H1 (cell line): ENCODE results near the gene CHRDL2. TPM values are rescaled to one million over a fixed set of nuclear protein-coding genes. Genes with fewer than 3 reads are reported as not detected.

Experiments
- CTCF ChIA-PET: fragments of 300-600 bp; sonication (Branson Sonifier 250); formaldehyde crosslinking; loops from one replicate; lab custom pipeline; 2021; ENCODE audit not compliant: partially characterized antibody; lab: Charles Lee
- POLR2A ChIA-PET: fragments of 300-600 bp; sonication (Branson Sonifier 250); formaldehyde crosslinking; loops from one replicate; lab custom pipeline; 2021; ENCODE audit warnings: inconsistent platforms; ENCODE audit not compliant: partially characterized antibody; lab: Charles Lee
- DNase-seq, 2 experiments: peaks; one replicate each; pipeline versions ENCODE4 v3.0.0 to v3.0.0-alpha.2; 2010 to 2022; ENCODE audit warnings: low spot score in 2 of 2, low read depth in 1 of 2, mixed read lengths in 1 of 2
- FAIRE-seq: peaks from 2 replicates; lab custom pipeline; 2011; peaks lifted over from hg19 to GRCh38; lab: Jason Lieb, UNC
- H2AFZ ChIP-seq: 2 replicates; pipeline ENCODE4 v1.8.1; 2012; ENCODE audit warnings: low read length, inconsistent platforms
- H2AK5ac ChIP-seq: 2 replicates; pipeline ENCODE4 v1.6.1; 2013; ENCODE audit warnings: low read depth, low read length
- H2BK120ac ChIP-seq: replicated peaks from 2 replicates; pipeline ENCODE3; 2013; ENCODE audit warnings: low read depth, low read length, inconsistent platforms
- H2BK12ac ChIP-seq: 2 replicates; pipeline ENCODE4 v1.6.1; 2013; ENCODE audit warnings: low read depth, low read length
- H2BK15ac ChIP-seq: 2 replicates; pipeline ENCODE4 v1.6.1; 2013; ENCODE audit warnings: low read length
- H2BK20ac ChIP-seq: 2 replicates; pipeline ENCODE4 v1.6.1; 2013; ENCODE audit warnings: low read length
- H2BK5ac ChIP-seq: 2 replicates; pipeline ENCODE4 v1.6.1; 2013; ENCODE audit warnings: low read depth, low read length
- H3K14ac ChIP-seq: 2 replicates; pipeline ENCODE4 v1.6.1; 2013; ENCODE audit warnings: inconsistent platforms; ENCODE audit not compliant: insufficient read length
- H3K18ac ChIP-seq: 2 replicates; pipeline ENCODE4 v1.6.1; 2013; ENCODE audit warnings: low read length; ENCODE audit errors: extremely low read depth
- H3K23ac ChIP-seq: 2 replicates; pipeline ENCODE4 v1.6.1; 2013; ENCODE audit warnings: inconsistent platforms; ENCODE audit not compliant: insufficient read length
- H3K23me2 ChIP-seq: 2 replicates; pipeline ENCODE4 v1.6.1; 2013; ENCODE audit warnings: low read depth, low read length
- H3K27ac ChIP-seq: 2 replicates; pipeline ENCODE4 v1.6.1; 2011; ENCODE audit warnings: low read depth, low read length, inconsistent platforms
- H3K27me3 ChIP-seq, 4 experiments: replicated peaks in 1 of 4; 1 replicate in 1 of 4; 2 replicates in 3 of 4; pipeline versions ENCODE4 v1.6.1 to v1.8.1; 2011 to 2013; ENCODE audit warnings: low read length in 3 of 4, mild to moderate bottlenecking in 3 of 4, inconsistent platforms in 2 of 4, mixed read lengths in 2 of 4, moderate library complexity in 1 of 4; ENCODE audit not compliant: control insufficient read depth in 3 of 4, insufficient read depth in 3 of 4; ENCODE audit errors: extremely low read depth in 1 of 4
- H3K36me3 ChIP-seq, 4 experiments: 2 replicates each; pipeline versions ENCODE4 v1.6.1 to v1.8.1; 2011 to 2013; ENCODE audit warnings: mild to moderate bottlenecking in 4 of 4, low read length in 3 of 4, moderate library complexity in 2 of 4, control low read depth in 1 of 4, inconsistent platforms in 1 of 4; ENCODE audit not compliant: insufficient read depth in 4 of 4, control insufficient read depth in 2 of 4
- H3K4ac ChIP-seq: replicated peaks from 2 replicates; pipeline ENCODE3; 2013; ENCODE audit warnings: low read length, low read depth, mixed read lengths, inconsistent platforms; ENCODE audit not compliant: insufficient read length
- H3K4me1 ChIP-seq, 4 experiments: replicated peaks in 1 of 4; 1 replicate in 1 of 4; 2 replicates in 3 of 4; pipeline versions ENCODE4 v1.6.1 to v1.8.1; 2011 to 2013; ENCODE audit warnings: low read length in 3 of 4, inconsistent platforms in 2 of 4, mixed read lengths in 1 of 4; ENCODE audit not compliant: insufficient read depth in 4 of 4, control insufficient read depth in 3 of 4
- H3K4me2 ChIP-seq, 2 experiments: 2 replicates each; pipeline versions ENCODE4 v1.6.1 to v1.8.1; 2011 to 2013; ENCODE audit warnings: low read depth in 2 of 2, low read length in 2 of 2, control low read depth in 1 of 2, inconsistent platforms in 1 of 2, mild to moderate bottlenecking in 1 of 2; ENCODE audit not compliant: insufficient read depth in 1 of 2
- H3K4me3 ChIP-seq, 4 experiments: fragments of 200-600, 300-600 bp in 1 of 4; sonication (generic), shearing (Covaris generic), sonication (Bioruptor Twin) in 1 of 4; 2 replicates each; pipeline versions ENCODE4 v1.5.1 to v1.8.1; 2011 to 2016; ENCODE audit warnings: low read length in 4 of 4, low read depth in 3 of 4, control low read depth in 2 of 4, inconsistent platforms in 2 of 4, mild to moderate bottlenecking in 2 of 4, mixed read lengths in 1 of 4, moderate library complexity in 1 of 4; ENCODE audit not compliant: insufficient read depth in 2 of 4; ENCODE audit errors: extremely low read depth in 1 of 4
- H3K56ac ChIP-seq: replicated peaks from 2 replicates; pipeline ENCODE3; 2013; ENCODE audit warnings: low read depth, mild to moderate bottlenecking, mixed read lengths, low read length, inconsistent platforms; ENCODE audit not compliant: insufficient read length
- H3K79me1 ChIP-seq: 2 replicates; pipeline ENCODE4 v1.6.1; 2013; ENCODE audit warnings: low read depth, low read length, control low read depth
- H3K79me2 ChIP-seq, 2 experiments: 2 replicates each; pipeline versions ENCODE4 v1.6.1 to v1.8.1; 2012 to 2013; ENCODE audit warnings: low read length in 2 of 2, mild to moderate bottlenecking in 2 of 2, inconsistent platforms in 1 of 2; ENCODE audit not compliant: insufficient read depth in 2 of 2, control insufficient read depth in 1 of 2
- H3K9ac ChIP-seq, 4 experiments: replicated peaks in 1 of 4; 1 replicate in 1 of 4; 2 replicates in 3 of 4; pipeline versions ENCODE4 v1.6.1 to v1.8.1; 2011 to 2013; ENCODE audit warnings: low read depth in 3 of 4, low read length in 3 of 4, control low read depth in 2 of 4, mild to moderate bottlenecking in 2 of 4, moderate library complexity in 2 of 4, inconsistent platforms in 1 of 4; ENCODE audit errors: extremely low read depth in 1 of 4
- H3K9me3 ChIP-seq, 2 experiments: 2 replicates each; pipeline versions ENCODE4 v1.6.1 to v1.8.1; 2012 to 2013; ENCODE audit warnings: mild to moderate bottlenecking in 2 of 2, moderate library complexity in 2 of 2, control low read depth in 1 of 2, inconsistent platforms in 1 of 2, low read depth in 1 of 2, low read length in 1 of 2, mixed read lengths in 1 of 2; ENCODE audit not compliant: insufficient read depth in 2 of 2
- H4K20me1 ChIP-seq, 2 experiments: replicated peaks in 1 of 2; 2 replicates each; pipeline versions ENCODE3 to v1.8.1; 2011 to 2013; ENCODE audit warnings: inconsistent platforms in 2 of 2, low read length in 2 of 2, mild to moderate bottlenecking in 1 of 2; ENCODE audit not compliant: insufficient read depth in 2 of 2, control insufficient read depth in 1 of 2
- H4K5ac ChIP-seq: 2 replicates; pipeline ENCODE4 v1.6.1; 2013; ENCODE audit warnings: low read length, low read depth, mixed read lengths, inconsistent platforms; ENCODE audit not compliant: insufficient read length
- H4K8ac ChIP-seq: 2 replicates; pipeline ENCODE4 v1.8.0; 2013; ENCODE audit warnings: mild to moderate bottlenecking, moderate library complexity, low read length, inconsistent platforms; ENCODE audit not compliant: insufficient read depth; ENCODE audit errors: extremely low read depth
- H4K91ac ChIP-seq: replicated peaks from 2 replicates; pipeline ENCODE3; 2013; ENCODE audit warnings: low read length, mixed read lengths, inconsistent platforms; ENCODE audit not compliant: insufficient read length
- GTF2F1 ChIP-seq: IDR thresholded peaks from 2 replicates; pipeline ENCODE4 v1.6.1; 2012; ENCODE audit warnings: low read depth, low read length, improper control_type of control experiment, borderline replicate concordance
- HDAC6 ChIP-seq: IDR thresholded peaks from one replicate; pipeline ENCODE4 v1.7.1; 2012; ENCODE audit warnings: low read depth, mild to moderate bottlenecking, inconsistent platforms, low read length, moderate library complexity
- KDM4A ChIP-seq: IDR thresholded peaks from one replicate; pipeline ENCODE4 v1.7.1; 2012; ENCODE audit warnings: low read depth, mild to moderate bottlenecking, moderate library complexity, low read length, inconsistent platforms; ENCODE audit not compliant: severe bottlenecking
- RAD21 ChIP-seq, 2 experiments: IDR thresholded peaks in 1 of 2; conservative IDR thresholded peaks in 1 of 2; 2 replicates each; pipeline ENCODE4 v1.6.1; 2011; ENCODE audit warnings: low read depth in 2 of 2, low read length in 2 of 2, improper control_type of control experiment in 1 of 2, inconsistent platforms in 1 of 2, mild to moderate bottlenecking in 1 of 2, moderate library complexity in 1 of 2
- RNF2 ChIP-seq: fragments of 200-900, 300-1000 bp; sonication (generic); IDR thresholded peaks from 2 replicates; pipeline ENCODE4 v1.7.1; 2016; ENCODE audit warnings: borderline replicate concordance, low read depth, mild to moderate bottlenecking, antibody characterized with exemption, low read length; ENCODE audit not compliant: poor library complexity, severe bottlenecking; ENCODE audit errors: missing control alignments
- RXRA ChIP-seq: IDR thresholded peaks from 2 replicates; pipeline ENCODE4 v1.6.1; 2011; ENCODE audit warnings: low read depth, mild to moderate bottlenecking, low read length, moderate library complexity; ENCODE audit not compliant: insufficient read depth
- SAP30 ChIP-seq: fragments of 300-600 bp; sonication (generic); IDR thresholded peaks from 2 replicates; pipeline ENCODE4 v1.7.1; 2012; ENCODE audit warnings: low read length, moderate library complexity, mild to moderate bottlenecking, inconsistent platforms; ENCODE audit not compliant: insufficient read depth, insufficient replicate concordance
- SIN3A ChIP-seq, 2 experiments: IDR thresholded peaks in 1 of 2; conservative IDR thresholded peaks in 1 of 2; 2 replicates each; pipeline ENCODE4 v1.6.1; 2011 to 2012; ENCODE audit warnings: low read length in 2 of 2, improper control_type of control experiment in 1 of 2, low read depth in 1 of 2, mild to moderate bottlenecking in 1 of 2
- SIX5 ChIP-seq: IDR thresholded peaks from 2 replicates; pipeline ENCODE4 v1.6.1; 2011; ENCODE audit warnings: mild to moderate bottlenecking, low read depth, low read length
- SP4 ChIP-seq: IDR thresholded peaks from 2 replicates; pipeline ENCODE4 v1.6.1; 2012; ENCODE audit warnings: low read length, inconsistent platforms
- WGBS, 2 experiments: shearing (Covaris generic) in 1 of 2; methylation state at CpG; one replicate each; pipeline versions ENCODE4 v1.1.6 to v1.1.7; 2013 to 2015; ENCODE audit warnings: low lambda C conversion rate in 2 of 2, mixed read lengths in 2 of 2, inconsistent platforms in 1 of 2, low coverage in 1 of 2, missing lambda C conversion rate in 1 of 2; ENCODE audit not compliant: insufficient replicate concordance in 2 of 2, insufficient coverage in 1 of 2, insufficient read length in 1 of 2; ENCODE audit errors: extremely low coverage in 1 of 2, missing lambda C conversion rate in 1 of 2; 5-methylcytosine and 5-hydroxymethylcytosine counted together
- polyA plus RNA-seq, 7 experiments: library from polyadenylated mRNA; depleted of rRNA in 3 of 7; stranded (reverse) in 5 of 7; unstranded in 2 of 7; fragments of >200 nt in 5 of 7; fragments of 200-250 nt in 2 of 7; gene quantifications; 1 replicate in 5 of 7; 2 replicates in 1 of 7; 4 replicates in 1 of 7; pipeline versions ENCODE4 v1.2.1 to v1.2.3, GENCODE V29; 2011 to 2013; ENCODE audit warnings: missing spikeins in 2 of 7, mixed read lengths in 2 of 7
- total RNA-seq: library from RNA; stranded (reverse); fragmentation: NEBNext Ultra II Directional; extraction: Animal tissue kit (Norgen Biotek cat#: 25700); gene quantifications from 2 replicates; pipeline ENCODE4 v1.2.1, GENCODE V29; 2021

The CHRDL2 gene
- total and polyA plus RNA-seq, 2 of the 8 experiments (the other 6 are each of a cell fraction or from before 2014, with no cell fraction given), result 0.26 to 0.48 TPM

GRCh38 chr11:74680703-74681531, 50.3 kb downstream of the CHRDL2 start:
- Histone ChIP-seq H2BK120ac (no peak overlapping the region), H3K56ac (no peak overlapping the region), H3K4ac (no peak overlapping the region), H3K79me1 (no peaks in the 10 kb centered on the region), H3K9ac (no peak overlapping the region), H4K5ac (no peak overlapping the region), H3K9me3 (no peaks in the 10 kb centered on the region), H3K36me3 (no peaks in the 10 kb centered on the region), H4K8ac (peak overlapping the region; percentile 31; the same call in 1 of the 2 replicates), H3K27me3 (peaks cover 0 to 12% (median 7%) of the 10 kb centered on the region in 4 experiments; a peak in 5 of 7 replicates), H3K27ac (no peak overlapping the region), H3K4me1 (peaks cover 3 to 8% (median 7%) of the 10 kb centered on the region in 4 experiments; a peak in 6 of 7 replicates), H3K14ac (no peak overlapping the region), H2AK5ac (no peak overlapping the region), H2BK20ac (no peak overlapping the region), H3K23ac (no peak overlapping the region), H3K4me3 (no peak overlapping the region), H4K20me1 (no peaks in the 10 kb centered on the region), H2BK12ac (no peak overlapping the region), H4K91ac (no peak overlapping the region), H3K18ac (no peak overlapping the region), H3K23me2 (no peaks in the 10 kb centered on the region), H2BK5ac (no peak overlapping the region), H2AFZ (no peak overlapping the region), H3K4me2 (no peak overlapping the region), H3K79me2 (no peaks in the 10 kb centered on the region), H2BK15ac (no peak overlapping the region)
- WGBS, 2 experiments, result 95% methylated on average over 18 of the region's 18 CpGs; no CpG with 5 or more reads in 1 of the 2 experiments
- POLR2A ChIA-PET, result interaction anchor here (0.6 kb wide), 1 partner anchor 441 kb away, joined by 4 read pairs; no protein-coding TSS in a partner anchor
- DNase-seq (peak in 1 of 2 experiments; percentile 35), FAIRE-seq (no peak)
- CTCF ChIA-PET, result interaction anchor here (1.1 to 10.2 kb wide), 4 partner anchors 15 to 48 kb away, joined by 3 to 72 read pairs (median 4); no protein-coding TSS in a partner anchor
- TF ChIP-seq HDAC6 (no peak), RNF2 (no peak), SIX5 (no peak), SP4 (no peak), GTF2F1 (no peak), SAP30 (no peak), KDM4A (no peak), RXRA (no peak), RAD21 (IDR thresholded peaks at IDR 0.05 in 1 of 2, conservative IDR thresholded peaks at IDR 0.05 in 1 of 2; ENCODE audit: low read depth in 2 of 2, low read length in 2 of 2) (no peak), SIN3A (conservative IDR thresholded peaks at IDR 0.05 in 1 of 2, IDR thresholded peaks at IDR 0.05 in 1 of 2; ENCODE audit: low read depth in 1 of 2, low read length in 2 of 2) (no peak)
